GM18519 (cell line): Measurements from ENCODE around the gene ZNF526.

Experiments
- ATAC-seq: cut with Tn5 transposase; IDR thresholded peaks from one replicate; pipeline ENCODE4 v1.9.1; 2021; ENCODE audit warnings: mild to moderate bottlenecking, moderate library complexity; ENCODE audit not compliant: unreplicated experiment, low FRiP score

Gene ZNF526

GRCh38 chr19:42196011-42197001 lies 23.8 kb upstream of the ZNF526 start:
- ATAC-seq = no peak

- ATAC-seq = no peak
Measured at GRCh38 chr19:42197375-42197817, 22.7 kb upstream of the ZNF526 start.

- ATAC-seq = no peak
Measured at GRCh38 chr19:42198676-42199439, 21.3 kb upstream of the ZNF526 start.

- no peak for ATAC-seq
Measured at GRCh38 chr19:42199440-42200115, 20.5 kb upstream of the ZNF526 start.

GRCh38 chr19:42200116-42200715 lies 19.9 kb upstream of the ZNF526 start:
- no peak for ATAC-seq

- ATAC-seq = no peak
Measured at GRCh38 chr19:42201489-42202289, 18.4 kb upstream of the ZNF526 start.

- no peak for ATAC-seq
Measured at GRCh38 chr19:42202290-42202880, 17.7 kb upstream of the ZNF526 start.

- ATAC-seq = no peak
Measured at GRCh38 chr19:42203700-42204099, 16.4 kb upstream of the ZNF526 start.

GRCh38 chr19:42204664-42205063 lies 15.4 kb upstream of the ZNF526 start:
- ATAC-seq = no peak

GRCh38 chr19:42206871-42207755 lies 13.0 kb upstream of the ZNF526 start:
- no peak for ATAC-seq

- no peak for ATAC-seq
Measured at GRCh38 chr19:42207767-42208271, 12.3 kb upstream of the ZNF526 start.

GRCh38 chr19:42208612-42209011 lies 11.5 kb upstream of the ZNF526 start:
- no peak for ATAC-seq

GRCh38 chr19:42212886-42213285 lies 7.2 kb upstream of the ZNF526 start:
- no peak for ATAC-seq

- no peak for ATAC-seq
Measured at GRCh38 chr19:42214810-42215485, 5.2 kb upstream of the ZNF526 start.

- no peak for ATAC-seq
Measured at GRCh38 chr19:42216653-42217519, 3.2 kb upstream of the ZNF526 start.
